RWPE2 (cell line): Measurements from ENCODE around the gene KCNQ2.

ENCODE experiments used
- ATAC-seq: fragments of 200-7000 bp; cut with Tn5 transposase; 3 replicates; pipeline ENCODE4 v1.9.1; 2021; ENCODE audit warnings: low read depth
- DNase-seq: peaks from one replicate; pipeline ENCODE4 v3.0.0-alpha.2; 2020; ENCODE audit warnings: low spot score
- H3K27ac ChIP-seq: fragments of 450-650 bp; 2 replicates; pipeline ENCODE4 v1.5.1; 2017; ENCODE audit warnings: mild to moderate bottlenecking; ENCODE audit not compliant: poor library complexity, severe bottlenecking
- H3K27me3 ChIP-seq: fragments of 250-450 bp; sonication (Bioruptor Pico); 2 replicates; pipeline ENCODE4 v1.5.1; 2021; ENCODE audit warnings: mild to moderate bottlenecking, moderate library complexity; ENCODE audit not compliant: insufficient read depth, poor library complexity, severe bottlenecking
- H3K36me3 ChIP-seq: fragments of 250-450 bp; sonication (Bioruptor Pico); 2 replicates; pipeline ENCODE4 v1.5.1; 2020; ENCODE audit warnings: low read depth, mild to moderate bottlenecking, moderate library complexity
- H3K4me1 ChIP-seq: fragments of 250-450 bp; sonication (Bioruptor Pico); 2 replicates; pipeline ENCODE4 v1.5.1; 2021; ENCODE audit warnings: mild to moderate bottlenecking, moderate library complexity; ENCODE audit not compliant: insufficient read depth, poor library complexity, severe bottlenecking
- H3K4me3 ChIP-seq: fragments of 250-450 bp; sonication (Bioruptor Pico); 2 replicates; pipeline ENCODE4 v1.5.1; 2021; ENCODE audit warnings: mild to moderate bottlenecking, moderate library complexity; ENCODE audit not compliant: severe bottlenecking
- H3K9me3 ChIP-seq: fragments of 250-450 bp; sonication (Bioruptor Pico); 2 replicates; pipeline ENCODE4 v1.5.1; 2021; ENCODE audit warnings: mild to moderate bottlenecking, moderate library complexity; ENCODE audit not compliant: severe bottlenecking
- TF ChIP-seq, protein P1 (sequence below): fragments of 450-650 bp; IDR thresholded peaks from one replicate; pipeline ENCODE4 v1.5.1; 2017; ENCODE audit warnings: mild to moderate bottlenecking, moderate library complexity; ENCODE audit not compliant: poor library complexity, severe bottlenecking

The KCNQ2 gene

GRCh38 chr20:63400486-63401210, 71.8 kb downstream of the KCNQ2 start:
- Histone ChIP-seq H3K9me3 (no peaks in the 10 kb centered on the region), H3K27me3 (peaks cover 74% of the 10 kb centered on the region), H3K36me3 (no peaks in the 10 kb centered on the region), H3K27ac (no peak overlapping the region), H3K4me1 (no peaks in the 10 kb centered on the region), H3K4me3 (no peak overlapping the region)
- TF ChIP-seq, protein P1, sequence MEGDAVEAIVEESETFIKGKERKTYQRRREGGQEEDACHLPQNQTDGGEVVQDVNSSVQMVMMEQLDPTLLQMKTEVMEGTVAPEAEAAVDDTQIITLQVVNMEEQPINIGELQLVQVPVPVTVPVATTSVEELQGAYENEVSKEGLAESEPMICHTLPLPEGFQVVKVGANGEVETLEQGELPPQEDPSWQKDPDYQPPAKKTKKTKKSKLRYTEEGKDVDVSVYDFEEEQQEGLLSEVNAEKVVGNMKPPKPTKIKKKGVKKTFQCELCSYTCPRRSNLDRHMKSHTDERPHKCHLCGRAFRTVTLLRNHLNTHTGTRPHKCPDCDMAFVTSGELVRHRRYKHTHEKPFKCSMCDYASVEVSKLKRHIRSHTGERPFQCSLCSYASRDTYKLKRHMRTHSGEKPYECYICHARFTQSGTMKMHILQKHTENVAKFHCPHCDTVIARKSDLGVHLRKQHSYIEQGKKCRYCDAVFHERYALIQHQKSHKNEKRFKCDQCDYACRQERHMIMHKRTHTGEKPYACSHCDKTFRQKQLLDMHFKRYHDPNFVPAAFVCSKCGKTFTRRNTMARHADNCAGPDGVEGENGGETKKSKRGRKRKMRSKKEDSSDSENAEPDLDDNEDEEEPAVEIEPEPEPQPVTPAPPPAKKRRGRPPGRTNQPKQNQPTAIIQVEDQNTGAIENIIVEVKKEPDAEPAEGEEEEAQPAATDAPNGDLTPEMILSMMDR = no peak
- DNase-seq (peak; percentile 87), ATAC-seq (no peak)

GRCh38 chr20:63399596-63400375, 72.7 kb downstream of the KCNQ2 start:
- H3K4me1 ChIP-seq = no peaks in the 10 kb centered on the region
- H3K27ac ChIP-seq = no peak overlapping the region
- peaks cover 82% of the 10 kb centered on the region for H3K27me3 ChIP-seq
- no peak overlapping the region for H3K4me3 ChIP-seq
- no peaks in the 10 kb centered on the region for H3K9me3 ChIP-seq
- no peaks in the 10 kb centered on the region for H3K36me3 ChIP-seq
- DNase-seq = peak; percentile 87
- TF ChIP-seq, protein P1 = no peak
- ATAC-seq = no peak

DNA sequence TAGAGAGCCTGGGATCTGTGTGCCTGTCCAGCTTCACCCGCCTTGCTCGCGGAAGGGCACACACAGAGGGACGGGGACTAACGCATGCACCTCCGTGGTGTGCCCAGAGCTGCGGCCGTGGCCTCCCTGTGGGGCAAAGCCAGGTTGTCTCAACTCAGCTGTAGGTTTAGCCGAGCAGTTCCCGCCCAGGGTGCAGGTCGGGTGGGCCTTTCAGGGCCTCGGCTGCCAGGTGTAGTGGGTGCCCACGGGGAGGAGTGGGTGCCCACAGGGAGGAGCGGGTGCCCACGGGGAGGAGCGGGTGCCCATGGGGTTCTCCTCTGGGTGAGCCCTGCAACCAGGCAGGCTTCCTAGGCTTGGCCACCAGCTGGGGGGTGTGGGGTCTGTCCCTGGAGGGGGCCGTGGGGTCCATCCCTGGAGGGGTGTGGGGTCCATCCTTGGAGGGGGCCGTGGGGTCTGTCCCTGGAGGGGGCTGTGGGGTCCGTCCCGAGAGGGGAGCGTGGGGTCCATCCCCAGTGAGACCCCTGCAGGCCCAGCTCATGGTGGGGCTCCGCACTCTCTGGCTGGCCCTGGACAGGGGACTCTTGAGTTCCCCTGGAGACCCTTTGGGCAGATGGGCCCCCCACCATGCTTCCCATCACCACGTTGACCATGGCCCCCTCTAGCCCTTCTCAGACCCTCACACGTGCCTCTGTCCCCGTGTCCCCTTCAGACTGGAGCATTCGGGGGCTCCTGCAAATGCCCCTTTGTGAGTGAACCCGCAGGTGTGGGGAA, 73.5 kb downstream of the KCNQ2 start:
- peaks cover 90% of the 10 kb centered on the region for H3K27me3 ChIP-seq
- no peak overlapping the region for H3K4me3 ChIP-seq
- TF ChIP-seq, protein P1 = no peak

DNA sequence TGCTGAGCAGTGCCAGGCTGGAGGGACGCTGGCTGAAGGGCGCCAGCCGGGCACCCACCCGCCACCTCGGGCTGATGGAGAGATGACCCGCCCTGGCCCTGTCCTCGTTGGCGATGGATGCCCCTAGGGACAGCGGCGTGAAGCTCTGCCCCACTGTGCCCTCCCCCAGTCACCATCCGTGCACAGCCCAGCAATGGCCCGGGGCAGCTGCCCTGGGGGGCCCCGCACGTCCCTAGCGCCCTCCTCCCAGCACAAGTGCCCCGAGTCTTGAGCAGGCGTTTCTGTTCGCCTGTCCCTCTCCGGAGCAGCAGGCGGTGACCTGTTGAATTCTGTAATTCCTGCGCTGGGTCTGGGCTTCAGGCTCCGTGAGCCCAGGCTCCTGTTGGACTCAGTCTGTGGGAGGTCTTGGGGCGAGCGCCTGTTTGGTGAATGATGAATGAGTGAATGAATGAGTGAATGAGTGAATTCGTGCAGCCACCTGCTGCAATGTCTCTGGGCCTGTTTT, 74.5 kb downstream of the KCNQ2 start:
- Histone ChIP-seq H3K27ac (no peak overlapping the region), H3K27me3 (peaks cover 85% of the 10 kb centered on the region), H3K36me3 (no peaks in the 10 kb centered on the region), H3K4me3 (no peak overlapping the region), H3K9me3 (no peaks in the 10 kb centered on the region), H3K4me1 (no peaks in the 10 kb centered on the region)
- TF ChIP-seq, protein P1 = no peak
- ATAC-seq = no peak
- peak; percentile 80 for DNase-seq

More for the DNA sequence above, 73.5 kb downstream of the KCNQ2 start:
- DNase-seq = peak; percentile 88
- Histone ChIP-seq H3K4me1 (no peaks in the 10 kb centered on the region), H3K27ac (no peak overlapping the region), H3K9me3 (no peaks in the 10 kb centered on the region), H3K36me3 (no peaks in the 10 kb centered on the region)
- no peak for ATAC-seq
